NCI-H1694 (cell line): Measurements from ENCODE around the gene PCYT2.

ENCODE experiments used
- DNase-seq: peaks from one replicate; lab custom pipeline; 2025; lab: John Stamatoyannopoulos, UW

The PCYT2 gene

GRCh38 chr17:81851423-81851822 is 59.8 kb downstream of the PCYT2 start:
- no peak for DNase-seq
